GM11168 (cell line): Measurements from ENCODE around the gene CDC42BPG.

ENCODE experiments used
- in situ Hi-C: fragments of 300-500 bp; cut with MboI; formaldehyde crosslinking; loops from one replicate; pipeline ENCODE4 v1.12.0; 2022; ENCODE audit warnings: low sequenced_read_pairs; ENCODE audit not compliant: unreplicated experiment

The CDC42BPG gene

GRCh38 chr11:64865286-64866172 lies 21.1 kb upstream of the CDC42BPG start:
- in situ Hi-C loops = no loop called here

DNA sequence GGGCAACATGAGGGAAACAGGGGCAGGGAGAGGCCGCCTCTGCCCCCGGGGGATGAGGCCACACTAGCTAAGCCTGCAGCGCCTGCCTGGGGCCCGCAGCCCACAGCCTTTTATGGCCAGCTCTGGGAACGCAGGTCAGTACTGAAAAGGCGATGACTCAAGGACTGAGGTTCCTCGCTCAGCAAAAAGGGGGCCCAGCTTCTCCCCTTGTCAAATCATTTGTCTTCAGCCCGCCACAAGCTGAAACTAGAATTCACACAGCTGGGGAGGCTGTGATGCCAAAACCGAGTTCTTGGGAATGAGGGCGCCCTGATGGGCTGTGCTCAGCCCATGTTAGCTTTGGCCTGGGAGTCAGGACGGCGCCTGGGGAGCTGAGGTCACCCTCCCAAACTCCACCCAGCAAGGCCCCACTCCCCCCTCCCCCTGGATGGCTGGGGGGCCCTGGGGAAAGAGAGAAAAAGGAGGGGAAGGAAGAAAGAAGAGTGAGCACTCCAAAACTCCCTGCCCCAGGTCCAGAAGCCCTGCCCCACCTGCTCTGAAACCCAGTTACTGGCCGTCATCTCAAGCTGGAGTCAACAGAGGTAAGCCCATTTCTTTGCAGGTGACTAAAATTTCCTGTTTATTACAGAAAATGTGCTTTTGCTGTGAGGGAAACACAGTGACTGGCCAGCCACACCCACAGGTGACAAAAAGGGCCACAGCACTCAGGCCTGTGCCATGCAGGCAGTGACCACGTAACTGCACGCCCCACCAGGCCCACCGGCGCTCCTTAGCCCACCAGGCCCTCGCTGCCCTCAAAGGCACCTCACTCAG lies 20.2 kb upstream of the CDC42BPG start:
- in situ Hi-C loops = no loop called here

GRCh38 chr11:64864135-64864472 lies 19.7 kb upstream of the CDC42BPG start:
- in situ Hi-C loops = no loop called here

GRCh38 chr11:64863391-64864060 lies 19.1 kb upstream of the CDC42BPG start:
- in situ Hi-C loops = no loop called here

DNA sequence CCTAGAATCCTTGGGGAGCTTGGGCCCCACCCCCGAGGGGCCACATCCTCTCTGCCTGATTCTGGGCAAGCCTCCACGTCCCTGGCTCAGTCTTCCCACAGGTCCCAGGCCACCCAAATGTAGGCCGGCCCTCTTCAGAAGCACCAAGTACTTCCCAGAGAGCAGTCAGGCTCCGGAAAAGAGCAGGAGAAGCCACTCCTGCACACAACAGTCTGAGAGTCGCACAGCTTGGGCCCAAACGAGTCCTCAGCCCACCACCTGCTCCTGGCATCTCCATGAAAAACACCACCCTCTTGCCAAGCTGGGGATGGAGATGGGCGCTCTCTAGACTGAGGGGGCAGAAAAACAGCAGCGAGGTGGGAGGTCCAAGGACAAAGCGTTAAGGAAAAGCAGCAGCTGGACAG lies 18.5 kb upstream of the CDC42BPG start:
- in situ Hi-C loops = no loop called here

- in situ Hi-C loops = no loop called here
Observed at GRCh38 chr11:64861227-64861975, 16.9 kb upstream of the CDC42BPG start.

- in situ Hi-C loops = no loop called here
Observed at GRCh38 chr11:64859542-64860414, 15.3 kb upstream of the CDC42BPG start.

- in situ Hi-C loops = no loop called here
Observed at GRCh38 chr11:64858467-64859263, 14.2 kb upstream of the CDC42BPG start.

- in situ Hi-C loops = no loop called here
Observed at GRCh38 chr11:64857485-64857884, 13.0 kb upstream of the CDC42BPG start.

DNA sequence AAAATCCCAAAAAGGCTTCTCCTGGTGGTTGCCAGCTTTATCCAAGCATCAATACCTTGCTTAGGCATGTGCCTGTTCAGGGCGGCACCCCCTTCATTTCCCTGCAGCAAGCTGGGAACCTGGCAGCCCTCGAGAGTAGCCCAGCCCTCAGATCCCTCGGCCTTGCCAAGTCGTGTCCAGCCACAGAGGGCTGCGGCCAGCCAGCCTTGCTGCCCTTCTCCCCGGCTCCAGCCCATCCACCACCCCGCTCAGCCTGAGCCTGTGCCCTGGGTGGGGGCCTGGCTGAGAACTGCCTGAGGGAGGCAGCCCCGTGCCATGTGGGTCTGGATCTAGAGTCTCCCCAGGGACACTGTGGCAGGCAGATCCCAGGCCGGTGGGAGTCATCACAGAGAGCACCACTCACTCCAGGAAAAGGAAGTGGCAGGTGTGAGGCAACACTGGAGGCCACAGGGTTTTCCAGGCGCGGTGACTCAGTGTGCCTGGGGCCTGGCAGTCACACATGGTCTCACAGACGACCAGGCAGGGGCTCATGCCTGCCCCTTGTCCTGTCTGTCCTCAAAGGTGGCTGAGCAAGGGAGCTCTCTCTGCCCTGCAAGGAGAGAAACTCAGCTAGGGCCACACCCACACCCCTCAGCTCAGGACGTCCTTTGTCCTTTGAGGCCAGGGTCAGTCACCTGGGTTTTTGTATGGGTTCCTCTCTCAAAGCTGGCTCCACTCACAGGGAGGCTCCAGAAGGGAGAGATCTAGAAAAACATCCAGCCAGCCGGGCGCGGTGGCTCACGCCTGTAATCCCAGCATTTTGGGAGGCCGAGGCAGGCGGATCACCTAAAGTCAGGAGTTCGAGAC lies 12.2 kb upstream of the CDC42BPG start:
- in situ Hi-C loops = no loop called here

DNA sequence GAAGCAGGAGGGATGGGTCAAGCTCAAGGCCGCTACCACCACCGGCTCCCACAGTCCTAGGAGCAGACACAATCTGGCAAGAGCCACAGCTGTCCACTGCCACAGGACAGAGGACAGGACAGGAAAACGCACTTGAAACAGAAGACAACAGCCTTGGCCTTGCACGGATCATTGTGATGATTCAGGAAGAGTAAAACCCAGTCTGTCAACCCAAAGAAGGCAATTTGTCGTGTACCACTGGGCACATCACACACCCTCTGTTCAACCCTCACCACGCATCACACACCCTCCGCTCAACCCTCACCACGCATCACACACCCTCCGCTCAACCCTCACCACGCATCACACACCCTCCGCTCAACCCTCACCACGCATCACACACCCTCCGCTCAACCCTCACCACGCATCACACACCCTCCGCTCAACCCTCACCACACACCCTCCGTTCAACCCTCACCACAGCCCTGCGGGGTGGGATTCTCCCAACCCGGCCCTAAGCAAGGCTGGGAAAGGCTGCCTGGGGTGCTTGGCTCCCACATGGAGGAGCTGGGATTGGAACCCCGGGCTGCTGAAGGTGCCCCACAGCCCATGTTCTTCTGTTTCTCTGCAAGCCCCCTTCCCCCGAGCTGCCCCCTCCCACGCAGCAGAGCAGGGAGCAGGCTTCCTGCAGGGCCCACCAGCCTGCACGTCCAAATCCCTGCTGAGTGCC lies 11.3 kb upstream of the CDC42BPG start:
- in situ Hi-C loops = no loop called here

DNA sequence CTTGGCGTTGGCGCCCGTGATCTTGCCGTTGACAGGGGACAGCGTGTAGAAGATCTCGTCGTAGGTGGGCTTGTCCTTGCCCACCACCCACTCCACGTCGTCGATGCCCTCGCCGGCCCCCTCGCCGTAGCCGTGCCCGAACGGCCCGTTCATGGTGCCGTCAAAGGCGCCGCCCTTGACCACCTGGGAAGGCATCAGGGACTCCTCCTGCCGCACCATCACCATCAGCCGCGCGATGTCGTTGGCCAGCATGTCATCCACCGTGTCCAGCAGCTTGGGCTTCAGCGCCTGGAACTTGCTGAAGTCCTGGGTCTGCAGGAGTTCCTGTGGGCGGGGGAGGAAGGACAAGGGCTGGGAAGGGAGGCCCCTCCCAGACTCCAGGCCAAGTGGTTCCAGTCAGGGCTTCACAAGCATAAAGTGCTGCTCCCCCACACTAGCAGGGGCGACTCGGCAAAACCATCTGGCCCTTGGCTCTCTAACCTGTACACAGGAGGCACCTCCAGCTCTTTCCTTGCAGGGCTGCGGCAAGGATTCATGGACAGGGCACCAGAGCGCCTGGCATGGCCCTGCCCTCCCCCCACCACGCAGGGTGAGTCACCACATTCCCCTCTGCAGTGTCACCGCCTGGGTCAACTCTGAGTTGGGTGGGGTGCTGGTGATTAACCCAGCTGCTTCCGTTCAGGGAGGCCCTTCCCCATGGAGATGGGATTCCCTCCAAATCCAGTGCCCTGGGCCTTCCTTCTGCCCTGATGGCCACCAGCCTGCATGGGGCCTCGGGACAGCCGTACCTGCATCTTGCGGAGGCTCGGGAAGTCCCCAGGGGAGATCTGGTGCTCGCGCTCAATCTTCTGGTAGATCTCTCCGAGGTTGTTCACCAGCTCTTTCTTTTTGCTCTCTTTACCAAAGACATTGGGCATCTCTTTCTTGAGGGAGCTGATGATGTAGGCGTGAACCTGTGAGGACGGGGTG lies 10.4 kb upstream of the CDC42BPG start:
- in situ Hi-C loops = no loop called here

GRCh38 chr11:64854157-64854533 lies 9.7 kb upstream of the CDC42BPG start:
- in situ Hi-C loops = no loop called here

GRCh38 chr11:64853709-64854108 lies 9.3 kb upstream of the CDC42BPG start:
- in situ Hi-C loops = no loop called here

DNA sequence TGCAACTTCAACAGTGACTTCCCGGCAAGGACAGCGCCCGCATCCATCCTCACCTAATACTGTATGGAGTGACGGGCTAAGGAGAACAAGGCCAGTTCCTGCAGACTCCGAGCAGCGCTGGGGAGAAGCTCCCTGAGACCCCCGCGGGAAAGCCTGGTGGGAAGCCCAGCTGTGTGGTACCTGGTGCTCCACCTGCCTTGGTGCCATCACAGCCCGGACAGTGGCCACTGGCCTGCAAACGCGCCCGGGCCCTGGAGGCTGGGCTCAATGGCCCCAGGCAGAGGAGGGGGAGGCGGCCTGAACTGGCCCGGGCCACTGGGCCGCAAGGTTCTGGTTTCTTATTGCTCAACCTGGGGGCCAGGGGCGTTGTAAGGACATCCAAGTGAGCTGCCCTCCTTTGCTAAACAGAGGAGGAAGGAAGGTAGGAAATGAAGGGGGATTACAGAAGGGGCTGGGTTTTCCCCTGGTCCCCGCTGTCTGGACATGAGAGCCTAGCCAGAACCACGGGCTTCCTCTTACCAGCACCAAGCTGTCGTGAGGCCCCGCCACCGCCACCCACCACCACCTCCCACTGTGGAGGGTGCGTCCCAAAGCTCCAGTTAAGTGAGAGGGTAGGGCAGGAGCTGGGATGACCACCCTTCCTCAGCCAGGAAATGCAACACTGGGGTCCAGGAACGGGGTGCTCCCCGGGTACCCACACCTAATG lies 8.5 kb upstream of the CDC42BPG start:
- in situ Hi-C loops = no loop called here
